Caco-2 (cell line): ENCODE results near the gene TRIM7. TPM values are rescaled to one million over a fixed set of nuclear protein-coding genes. Genes with fewer than 3 reads are reported as not detected.

Experiments
- BruUV-seq: library from RNA; stranded (reverse); fragments of 400-500 nt; replicated peaks from 2 replicates; lab custom pipeline; 2021; lab: Mats Ljungman, UMichigan
- CTCF ChIA-PET: fragments of 300-600 bp; sonication (Branson Sonifier 250); formaldehyde crosslinking; loops from one replicate; lab custom pipeline; 2022; ENCODE audit warnings: antibody characterized with exemption; lab: Charles Lee
- POLR2A ChIA-PET: fragments of 300-600 bp; sonication (Branson Sonifier 250); formaldehyde crosslinking; loops from one replicate; lab custom pipeline; 2022; ENCODE audit warnings: antibody characterized with exemption; lab: Charles Lee
- DNase-seq, 2 experiments: peaks; one replicate each; pipeline versions ENCODE4 v3.0.0 to v3.0.0-alpha.2; 2020 to 2022
- H3K27me3 ChIP-seq: replicated peaks from 2 replicates; pipeline ENCODE4 v1.6.0; 2011; ENCODE audit warnings: low read length; ENCODE audit not compliant: control insufficient read depth, insufficient read depth
- H3K36me3 ChIP-seq: 2 replicates; pipeline ENCODE4 v1.5.1; 2011; ENCODE audit warnings: low read length; ENCODE audit not compliant: control insufficient read depth, insufficient read depth
- H3K4me1 ChIP-seq: fragments of 250-450 bp; sonication (Bioruptor Pico); 2 replicates; pipeline ENCODE4 v1.5.1; 2020; ENCODE audit warnings: mild to moderate bottlenecking
- H3K4me3 ChIP-seq: 2 replicates; pipeline ENCODE4 v1.5.1; 2011; ENCODE audit warnings: low read depth, mild to moderate bottlenecking, control low read depth, low read length
- H3K9me3 ChIP-seq: fragments of 250-450 bp; sonication (Bioruptor Pico); 2 replicates; pipeline ENCODE4 v1.5.1; 2020; ENCODE audit warnings: mild to moderate bottlenecking, moderate library complexity
- H3K27ac Mint-ChIP-seq: one replicate; pipeline ENCODE4 v1.8.0; 2022; ENCODE audit warnings: mixed read lengths; ENCODE audit not compliant: unreplicated experiment
- H3K27me3 Mint-ChIP-seq: one replicate; pipeline ENCODE4 v1.8.0; 2022; ENCODE audit warnings: mixed read lengths; ENCODE audit not compliant: insufficient read depth, unreplicated experiment
- H3K36me3 Mint-ChIP-seq: one replicate; pipeline ENCODE4 v1.8.0; 2022; ENCODE audit warnings: mild to moderate bottlenecking, mixed read lengths; ENCODE audit not compliant: insufficient read depth, unreplicated experiment
- H3K4me1 Mint-ChIP-seq: one replicate; pipeline ENCODE4 v1.8.0; 2022; ENCODE audit warnings: low read depth, mixed read lengths; ENCODE audit not compliant: unreplicated experiment
- H3K4me3 Mint-ChIP-seq: one replicate; pipeline ENCODE4 v1.8.0; 2022; ENCODE audit warnings: mild to moderate bottlenecking, moderate library complexity, mixed read lengths; ENCODE audit not compliant: unreplicated experiment
- H3K9me3 Mint-ChIP-seq: one replicate; pipeline ENCODE4 v1.8.0; 2022; ENCODE audit warnings: mixed read lengths; ENCODE audit not compliant: unreplicated experiment
- CTCF ChIP-seq, 2 experiments: fragments of 200-600 bp in 1 of 2; IDR thresholded peaks; 1 replicate in 1 of 2; 2 replicates in 1 of 2; pipeline versions ENCODE4 v1.5.1 to v1.8.0; 2011 to 2022; ENCODE audit warnings: antibody characterized with exemption in 1 of 2, control low read depth in 1 of 2, inconsistent platforms in 1 of 2, low read depth in 1 of 2, low read length in 1 of 2, mild to moderate bottlenecking in 1 of 2, moderate library complexity in 1 of 2; ENCODE audit not compliant: insufficient read depth in 1 of 2, severe bottlenecking in 1 of 2, unreplicated experiment in 1 of 2
- intact Hi-C: fragments of 100-400 bp; cut with micrococcal nuclease; formaldehyde crosslinking; loops from one replicate; pipeline ENCODE4 v1.10.0; 2022; ENCODE audit not compliant: unreplicated experiment
- total RNA-seq: library from RNA; stranded (reverse); gene quantifications from 2 replicates; pipeline ENCODE4 v1.2.3, GENCODE V29; 2022

TRIM7 gene
- total RNA-seq, 1 experiment from 2014 or later: 0.86 TPM

DNA sequence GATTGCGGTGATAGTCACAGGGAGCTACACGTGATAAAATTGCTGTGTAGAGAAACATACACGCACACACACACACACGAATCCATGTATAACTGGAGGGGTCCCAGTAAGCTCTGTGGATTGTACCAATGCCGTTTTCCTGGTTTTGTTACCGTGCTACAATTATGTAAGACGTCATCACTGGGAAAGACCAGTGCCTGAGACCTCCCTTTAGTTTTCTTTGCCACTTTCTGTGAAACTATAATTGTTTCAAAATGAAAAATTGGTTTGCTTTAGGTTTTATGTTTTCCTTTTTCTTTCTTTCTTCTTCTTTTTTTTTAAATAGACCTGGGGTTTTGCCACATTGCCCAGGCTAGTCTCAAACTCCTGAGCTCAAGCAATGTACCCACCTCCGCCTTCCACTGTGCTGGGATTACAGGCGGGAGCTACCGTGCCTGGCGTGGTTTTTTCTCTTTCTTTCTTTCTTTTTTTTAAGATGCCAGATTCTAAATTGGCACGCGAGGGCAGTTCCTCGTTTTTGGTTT lies 36.3 kb downstream of the TRIM7 start:
- H3K4me3 Mint-ChIP-seq: no peak overlapping the region
- H3K27me3 Mint-ChIP-seq: peaks cover 3% of the 10 kb centered on the region
- 0 out of 2 replicates have a peak, but pooled peaks cover 4% of the 10 kb centered on the region for H3K4me1 ChIP-seq
- ChIA-PET POLR2A (interaction anchor here (0.6 kb wide), 1 partner anchor 16 kb away, joined by 3 read pairs; no protein-coding TSS in a partner anchor), CTCF (no interaction called here)
- H3K4me1 Mint-ChIP-seq: peaks cover 16% of the 10 kb centered on the region
- H3K9me3 Mint-ChIP-seq: no peaks in the 10 kb centered on the region
- no peak for DNase-seq
- H3K27me3 ChIP-seq: no peaks in the 10 kb centered on the region
- H3K4me3 ChIP-seq: no peak overlapping the region
- no peaks in the 10 kb centered on the region for H3K36me3 ChIP-seq
- intact Hi-C loops: no loop called here
- no TSS peak for BruUV-seq
- no peak overlapping the region for H3K27ac Mint-ChIP-seq
- TF ChIP-seq CTCF (IDR thresholded peaks at IDR 0.05; ENCODE audit: insufficient read depth in 1 of 2, low read depth in 1 of 2, low read length in 1 of 2, severe bottlenecking in 1 of 2, unreplicated experiment in 1 of 2): no peak
- no peaks in the 10 kb centered on the region for H3K9me3 ChIP-seq
- H3K36me3 Mint-ChIP-seq: peaks cover 15% of the 10 kb centered on the region

GRCh38 chr5:181167814-181168488 lies 37.0 kb downstream of the TRIM7 start:
- H3K9me3 ChIP-seq: no peaks in the 10 kb centered on the region
- 0 out of 2 replicates have a peak, but pooled peaks cover 4% of the 10 kb centered on the region for H3K4me1 ChIP-seq
- H3K27me3 ChIP-seq: no peaks in the 10 kb centered on the region
- CTCF ChIA-PET: interaction anchor here (0.6 kb wide), 1 partner anchor 36 kb away, joined by 3 read pairs; no protein-coding TSS in a partner anchor
- DNase-seq: peak in 1 of 2 experiments; percentile 59
- no peak overlapping the region for H3K4me3 Mint-ChIP-seq
- peaks cover 10% of the 10 kb centered on the region for H3K4me1 Mint-ChIP-seq
- POLR2A ChIA-PET: interaction anchor here (0.6 kb wide), 1 partner anchor 16 kb away, joined by 3 read pairs; no protein-coding TSS in a partner anchor
- peaks cover 3% of the 10 kb centered on the region for H3K27me3 Mint-ChIP-seq
- H3K9me3 Mint-ChIP-seq: no peaks in the 10 kb centered on the region
- TF ChIP-seq CTCF (IDR thresholded peaks at IDR 0.05; ENCODE audit: insufficient read depth in 1 of 2, low read depth in 1 of 2, low read length in 1 of 2, severe bottlenecking in 1 of 2, unreplicated experiment in 1 of 2): peak; percentile 34 to 48
- intact Hi-C loops: no loop called here
- H3K36me3 Mint-ChIP-seq: peaks cover 8% of the 10 kb centered on the region
- BruUV-seq: no TSS peak
- H3K4me3 ChIP-seq: no peak overlapping the region
- no peaks in the 10 kb centered on the region for H3K36me3 ChIP-seq
- H3K27ac Mint-ChIP-seq: no peak overlapping the region

DNA sequence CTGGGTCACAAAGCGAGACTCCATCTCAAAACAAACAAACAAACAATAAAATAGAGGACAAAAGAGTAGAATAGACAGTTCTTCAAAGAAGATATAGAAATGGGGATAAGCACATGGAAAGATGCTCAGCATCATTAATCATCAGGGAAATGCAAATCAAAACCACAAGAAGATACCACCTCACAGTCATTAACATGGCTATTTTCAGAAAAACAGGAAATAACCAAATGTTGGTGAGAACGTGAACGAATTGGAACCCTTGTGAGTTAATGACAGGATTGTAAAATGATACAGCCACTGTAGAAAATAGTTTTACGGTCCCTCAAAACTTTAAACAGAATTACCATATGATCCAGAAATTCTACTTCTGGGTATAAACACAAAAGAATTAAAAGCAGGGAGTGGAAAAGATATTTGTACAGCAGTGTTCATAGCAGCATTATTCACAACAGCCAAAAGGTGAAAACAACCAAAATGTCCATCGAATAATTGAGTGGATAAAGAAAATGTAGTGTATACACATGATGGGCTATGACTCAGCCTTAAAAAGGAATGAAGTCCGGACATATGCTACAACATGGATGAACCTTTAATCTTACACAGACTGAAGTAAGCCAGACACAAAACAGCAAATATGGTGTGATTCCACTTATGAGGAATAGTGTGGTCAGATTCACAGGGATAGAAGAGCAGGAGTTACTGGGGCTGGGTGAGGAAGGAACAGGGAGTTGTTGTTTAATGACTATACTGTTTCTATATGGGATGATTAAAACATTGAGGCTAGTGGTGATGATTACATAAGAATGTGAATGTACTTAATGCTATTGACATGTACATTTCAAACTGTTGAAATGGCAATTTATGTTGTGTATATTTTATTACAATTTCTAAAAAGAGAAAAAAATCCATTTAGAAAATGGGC lies 37.9 kb downstream of the TRIM7 start:
- ChIA-PET CTCF (interaction anchor here (0.6 kb wide), 1 partner anchor 37 kb away, joined by 3 read pairs; no protein-coding TSS in a partner anchor), POLR2A (no interaction called here)
- H3K27me3 Mint-ChIP-seq: peaks cover 3% of the 10 kb centered on the region
- Histone ChIP-seq H3K4me1 (0 out of 2 replicates have a peak, but pooled peaks cover 4% of the 10 kb centered on the region), H3K4me3 (no peak overlapping the region), H3K36me3 (no peaks in the 10 kb centered on the region), H3K9me3 (no peaks in the 10 kb centered on the region), H3K27me3 (no peaks in the 10 kb centered on the region)
- H3K27ac Mint-ChIP-seq: no peak overlapping the region
- DNase-seq: no peak
- no peak for TF ChIP-seq CTCF (IDR thresholded peaks at IDR 0.05; ENCODE audit: insufficient read depth in 1 of 2, low read depth in 1 of 2, low read length in 1 of 2, severe bottlenecking in 1 of 2, unreplicated experiment in 1 of 2)
- no peaks in the 10 kb centered on the region for H3K9me3 Mint-ChIP-seq
- peaks cover 6% of the 10 kb centered on the region for H3K36me3 Mint-ChIP-seq
- H3K4me1 Mint-ChIP-seq: peaks cover 6% of the 10 kb centered on the region
- intact Hi-C loops: no loop called here
- BruUV-seq: no TSS peak
- no peak overlapping the region for H3K4me3 Mint-ChIP-seq
